ENCODE measurements around the gene SLAMF7.

- no peak for TF ChIP-seq CTCF (IDR thresholded peaks at IDR 0.05)
- no peak for TF ChIP-seq POLR2A (IDR thresholded peaks at IDR 0.05)
Measured at GRCh38 chr1:160761886-160762285, 22.8 kb downstream of the SLAMF7 start.
